B cell (primary cell): ENCODE measurements around the gene R3HDM4. TPM values are rescaled to one million over a fixed set of nuclear protein-coding genes. Genes with fewer than 3 reads are reported as not detected.

Experiments used
- ATAC-seq: fragments of 200-7000 bp; cut with Tn5 transposase; one replicate; pipeline ENCODE4 v1.10.0; 2021; ENCODE audit warnings: low read depth, mild to moderate bottlenecking, moderate number of reproducible peaks, moderate library complexity
- CTCF ChIA-PET: fragments of 350-600 bp; sonication (Branson Sonifier 250); formaldehyde crosslinking; loops from one replicate; lab custom pipeline; 2021; ENCODE audit warnings: antibody characterized with exemption, inconsistent platforms; lab: Charles Lee
- POLR2A ChIA-PET: fragments of 350-600 bp; sonication (Branson Sonifier 250); formaldehyde crosslinking; loops from one replicate; lab custom pipeline; 2021; ENCODE audit warnings: antibody characterized with exemption; lab: Charles Lee
- DNase-seq: peaks from one replicate; pipeline ENCODE4 v3.0.0; 2013
- H2AFZ ChIP-seq: 2 replicates; pipeline ENCODE4 v1.6.1; 2012; ENCODE audit warnings: mild to moderate bottlenecking, low read depth, low read length; ENCODE audit not compliant: insufficient read depth, poor library complexity, severe bottlenecking
- H3K27ac ChIP-seq, 2 donors: 1 replicate in 1 of 2; 2 replicates in 1 of 2; pipeline ENCODE4 v1.5.1; 2012 to 2013; ENCODE audit warnings: low read length in 2 of 2, mild to moderate bottlenecking in 2 of 2, moderate library complexity in 1 of 2
- H3K27me3 ChIP-seq, 4 experiments: fragments of 200-600 bp in 1 of 4; sonication (generic) in 1 of 4; replicated peaks in 1 of 4; 1 replicate in 2 of 4; 2 replicates in 2 of 4; pipeline versions ENCODE4 v1.6.1 to v1.7.0; 2013 to 2016; ENCODE audit warnings: low read length in 3 of 4, mild to moderate bottlenecking in 2 of 4, mixed read lengths in 1 of 4, moderate library complexity in 1 of 4; ENCODE audit not compliant: insufficient read depth in 4 of 4, control insufficient read depth in 3 of 4; ENCODE audit errors: control extremely low read depth in 1 of 4
- H3K36me3 ChIP-seq, 2 experiments: replicated peaks in 1 of 2; 1 replicate in 1 of 2; 2 replicates in 1 of 2; pipeline versions ENCODE4 v1.6.1 to v1.7.1; 2013; ENCODE audit warnings: low read length in 1 of 2; ENCODE audit not compliant: insufficient read depth in 2 of 2, control insufficient read depth in 1 of 2; ENCODE audit errors: control extremely low read depth in 1 of 2, extremely low read depth in 1 of 2
- H3K4me1 ChIP-seq, 2 donors: fragments of 200-600 bp in 1 of 2; sonication (generic) in 1 of 2; 1 replicate in 1 of 2; 2 replicates in 1 of 2; pipeline versions ENCODE4 v1.5.1 to v1.6.1; 2013 to 2017; ENCODE audit warnings: low read length in 2 of 2; ENCODE audit not compliant: control insufficient read depth in 2 of 2, insufficient read depth in 2 of 2
- H3K4me2 ChIP-seq: replicated peaks from 2 replicates; pipeline ENCODE3; 2012; ENCODE audit warnings: mild to moderate bottlenecking, low read depth, low read length; ENCODE audit not compliant: poor library complexity, severe bottlenecking
- H3K4me3 ChIP-seq, 5 experiments: fragments of 200-600 bp in 1 of 5; sonication (generic) in 1 of 5; 1 replicate in 3 of 5; 2 replicates in 2 of 5; pipeline versions ENCODE4 v1.5.1 to v1.7.0; 2011 to 2016; ENCODE audit warnings: low read length in 4 of 5, mild to moderate bottlenecking in 4 of 5, low read depth in 2 of 5, control low read depth in 1 of 5, moderate library complexity in 1 of 5; ENCODE audit not compliant: insufficient read depth in 1 of 5; ENCODE audit errors: control extremely low read depth in 1 of 5, extremely low read depth in 1 of 5
- H3K79me2 ChIP-seq: fragments of 200-600 bp; sonication (generic); one replicate; pipeline ENCODE4 v1.6.0; 2016; ENCODE audit warnings: low read length; ENCODE audit not compliant: control insufficient read depth, insufficient read depth
- H3K9ac ChIP-seq: fragments of 200-600 bp; sonication (generic); 2 replicates; pipeline ENCODE4 v1.6.1; 2017; ENCODE audit warnings: mild to moderate bottlenecking, low read length, moderate library complexity
- H3K9me3 ChIP-seq, 3 donors: one replicate each; pipeline versions ENCODE4 v1.6.1 to v1.7.1; 2013; ENCODE audit warnings: low read length in 2 of 3; ENCODE audit not compliant: control insufficient read depth in 2 of 3, insufficient read depth in 1 of 3; ENCODE audit errors: control extremely low read depth in 1 of 3
- H4K20me1 ChIP-seq: 2 replicates; pipeline ENCODE4 v1.6.0; 2012; ENCODE audit warnings: mild to moderate bottlenecking, low read length; ENCODE audit not compliant: insufficient read depth, control insufficient read depth, poor library complexity, severe bottlenecking
- H3K27ac Mint-ChIP-seq: one replicate; pipeline ENCODE4 v1.8.0; 2021; ENCODE audit warnings: mixed read lengths
- H3K27me3 Mint-ChIP-seq: one replicate; pipeline ENCODE4 v1.8.0; 2021; ENCODE audit warnings: mixed read lengths
- H3K4me1 Mint-ChIP-seq: one replicate; pipeline ENCODE4 v1.8.0; 2021; ENCODE audit warnings: mixed read lengths
- H3K4me3 Mint-ChIP-seq: one replicate; pipeline ENCODE4 v1.8.0; 2021; ENCODE audit warnings: mixed read lengths
- H3K9me3 Mint-ChIP-seq: one replicate; pipeline ENCODE4 v1.8.0; 2022; ENCODE audit warnings: mixed read lengths; ENCODE audit not compliant: insufficient read depth
- EZH2 ChIP-seq: IDR thresholded peaks from 2 replicates; pipeline ENCODE4 v1.6.1; 2012; ENCODE audit warnings: borderline replicate concordance, low read depth, mild to moderate bottlenecking, moderate library complexity, low read length; ENCODE audit not compliant: insufficient read depth, poor library complexity, severe bottlenecking
- WGBS: methylation state at CpG from one replicate; pipeline ENCODE4 v1.1.5; 2013; ENCODE audit warnings: missing lambda C conversion rate; ENCODE audit not compliant: insufficient coverage; 5-methylcytosine and 5-hydroxymethylcytosine counted together
- intact Hi-C: fragments of 100-400 bp; cut with micrococcal nuclease; formaldehyde crosslinking; loops from one replicate; pipeline ENCODE4 v1.10.0; 2022
- polyA plus RNA-seq: library from polyadenylated mRNA; depleted of rRNA; stranded (reverse); fragments of >200 nt; gene quantifications from 2 replicates; pipeline ENCODE4 v1.2.3, GENCODE V29; 2012
- total RNA-seq, 2 donors: library from RNA; stranded (reverse); fragments of 120-200 nt in 1 of 2; gene quantifications; 1 replicate in 1 of 2; 2 replicates in 1 of 2; pipeline versions ENCODE4 v1.2.3 to v1.2.4, GENCODE V29; 2013 to 2022
- TF ChIP-seq, protein P1 (sequence below): fragments of 200-600 bp; IDR thresholded peaks from one replicate; pipeline ENCODE4 v1.8.0; 2022; ENCODE audit warnings: antibody characterized with exemption, mild to moderate bottlenecking

R3HDM4 gene
- total and polyA plus RNA-seq, 2 donors (not counting 1 experiment from before 2014, with no cell fraction given): 168 to 176 TPM

GRCh38 chr19:947090-947706, 34.2 kb upstream of the R3HDM4 start:
- H3K36me3 ChIP-seq: no peaks in the 10 kb centered on the region
- CTCF ChIA-PET: interaction anchor here (0.7 to 4.2 kb wide), 8 partner anchors 9 to 83 kb away, joined by 3 to 26 read pairs (median 3); partner anchors contain the start of gene WDR18
- peak overlapping the region; percentile 85 to 95 for H3K27ac ChIP-seq
- H3K4me1 ChIP-seq: peaks cover 28 to 51% of the 10 kb centered on the region in 2 donors
- peak overlapping the region; percentile 24 for H3K9ac ChIP-seq
- H3K4me2 ChIP-seq: peak overlapping the region; percentile 82
- H3K79me2 ChIP-seq: peaks cover 32% of the 10 kb centered on the region
- no peaks in the 10 kb centered on the region for H3K27me3 Mint-ChIP-seq
- peaks cover 9% of the 10 kb centered on the region for H4K20me1 ChIP-seq
- POLR2A ChIA-PET: interaction anchor here (0.5 to 1.2 kb wide), 7 partner anchors 8 to 322 kb away, joined by 3 to 6 read pairs (median 4); partner anchors contain the start of gene CIRBP
- intact Hi-C loops: loop anchor here (1.0 to 2.0 kb wide), 3 partner anchors 10 to 38 kb away; partner anchors contain the start of genes ARID3A and WDR18
- H3K4me3 ChIP-seq: peak overlapping the region in 4 of 5 experiments; percentile 23 to 40 (median 27)
- H3K9me3 ChIP-seq: peaks cover 0 to 10% (median 0%) of the 10 kb centered on the region in 3 donors
- H3K4me3 Mint-ChIP-seq: peak overlapping the region; percentile 79
- DNase-seq (peak; percentile 74), ATAC-seq (peak; percentile 12)
- TF ChIP-seq, protein P1, sequence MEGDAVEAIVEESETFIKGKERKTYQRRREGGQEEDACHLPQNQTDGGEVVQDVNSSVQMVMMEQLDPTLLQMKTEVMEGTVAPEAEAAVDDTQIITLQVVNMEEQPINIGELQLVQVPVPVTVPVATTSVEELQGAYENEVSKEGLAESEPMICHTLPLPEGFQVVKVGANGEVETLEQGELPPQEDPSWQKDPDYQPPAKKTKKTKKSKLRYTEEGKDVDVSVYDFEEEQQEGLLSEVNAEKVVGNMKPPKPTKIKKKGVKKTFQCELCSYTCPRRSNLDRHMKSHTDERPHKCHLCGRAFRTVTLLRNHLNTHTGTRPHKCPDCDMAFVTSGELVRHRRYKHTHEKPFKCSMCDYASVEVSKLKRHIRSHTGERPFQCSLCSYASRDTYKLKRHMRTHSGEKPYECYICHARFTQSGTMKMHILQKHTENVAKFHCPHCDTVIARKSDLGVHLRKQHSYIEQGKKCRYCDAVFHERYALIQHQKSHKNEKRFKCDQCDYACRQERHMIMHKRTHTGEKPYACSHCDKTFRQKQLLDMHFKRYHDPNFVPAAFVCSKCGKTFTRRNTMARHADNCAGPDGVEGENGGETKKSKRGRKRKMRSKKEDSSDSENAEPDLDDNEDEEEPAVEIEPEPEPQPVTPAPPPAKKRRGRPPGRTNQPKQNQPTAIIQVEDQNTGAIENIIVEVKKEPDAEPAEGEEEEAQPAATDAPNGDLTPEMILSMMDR: peak; percentile 23
- TF ChIP-seq EZH2: no peak
- WGBS: 39% methylated on average over 28 of the region's 30 CpGs
- no peak overlapping the region for H2AFZ ChIP-seq
- no peaks in the 10 kb centered on the region for H3K27me3 ChIP-seq
- H3K27ac Mint-ChIP-seq: peak overlapping the region; percentile 95
- peaks cover 48% of the 10 kb centered on the region for H3K4me1 Mint-ChIP-seq
- no peaks in the 10 kb centered on the region for H3K9me3 Mint-ChIP-seq
